Iris pigment epithelial cell (primary cell): Measurements from ENCODE around the gene LAMA3.

ENCODE experiments used
- DNase-seq: peaks from one replicate; pipeline ENCODE4 v3.0.0-alpha.2; 2011; ENCODE audit warnings: low read depth

The LAMA3 gene

DNA sequence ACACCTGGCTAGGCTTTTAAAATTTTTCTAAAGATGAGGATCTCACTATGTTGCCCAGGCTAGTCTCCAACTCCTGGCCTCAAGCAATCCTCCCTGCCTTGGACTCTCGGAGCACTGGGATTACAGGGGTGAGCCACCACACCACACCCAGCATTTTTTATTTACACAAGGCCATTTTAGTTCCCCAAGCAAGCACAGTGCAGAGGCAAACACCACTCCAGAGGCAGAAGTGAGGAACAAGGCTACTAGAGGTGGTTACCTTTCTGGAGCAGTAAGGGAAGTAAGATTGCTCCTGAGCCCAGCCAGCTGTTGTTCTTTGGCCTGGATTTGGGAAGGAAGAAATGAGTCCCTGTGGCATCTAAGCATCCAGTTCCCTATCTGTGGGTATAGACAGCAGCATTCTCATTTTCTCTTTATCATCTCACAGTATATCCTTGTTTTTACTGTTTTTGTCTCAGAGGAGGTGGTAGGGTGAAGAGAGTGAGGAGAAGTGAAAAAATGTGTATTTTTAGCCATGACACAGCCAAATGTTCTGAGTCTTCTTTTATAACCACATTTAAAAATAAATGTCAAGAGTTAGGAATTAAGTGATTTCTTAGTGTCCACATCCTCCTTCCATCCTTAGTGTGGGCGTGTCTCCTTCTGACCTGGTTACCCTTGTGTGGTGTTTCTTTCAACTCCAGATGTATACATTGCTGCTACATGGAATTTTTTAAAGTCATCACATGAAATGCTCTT lies 314.8 kb downstream of the LAMA3 start:
- no peak for DNase-seq
